ENCODE results near the gene GPATCH1. TPM values are rescaled to one million over a fixed set of nuclear protein-coding genes. Genes with fewer than 3 reads are reported as not detected.

GPATCH1 gene
- total and polyA plus RNA-seq, 2 of the 8 experiments (the other 6 are each of a cell fraction or from before 2014, with no cell fraction given) = 4.3 to 8.2 TPM

GRCh38 chr19:33176670-33177416 lies 95.9 kb downstream of the GPATCH1 start (continued):
- TF ChIP-seq ATF2 (IDR thresholded peaks at IDR 0.05; ENCODE audit: low read length) (peak; percentile 80; the same call in 1 of the 2 replicates), HDAC2 (IDR thresholded peaks at IDR 0.05; ENCODE audit: borderline replicate concordance in 1 of 2, low read depth in 2 of 2, low read length in 2 of 2) (no peak), KDM1A (IDR thresholded peaks at IDR 0.05; ENCODE audit: borderline replicate concordance, low read length) (no peak), JUN (IDR thresholded peaks at IDR 0.05; ENCODE audit: low read depth, low read length) (no peak), NANOG (IDR thresholded peaks at IDR 0.05; ENCODE audit: insufficient read depth, low read depth, low read length, poor library complexity, severe bottlenecking) (no peak), RNF2 (IDR thresholded peaks at IDR 0.05; ENCODE audit: borderline replicate concordance, low read depth, low read length, missing control alignments, poor library complexity, severe bottlenecking) (no peak), EGR1 (IDR thresholded peaks at IDR 0.05; ENCODE audit: borderline replicate concordance, low read depth, low read length) (peak; percentile 84; the same call in 1 of the 2 replicates), CBX8 (IDR thresholded peaks at IDR 0.05; ENCODE audit: borderline replicate concordance, low read depth, low read length) (no peak), FOSL1 (IDR thresholded peaks at IDR 0.05; ENCODE audit: insufficient read depth, low read depth, low read length) (no peak), POLR2AphosphoS5 (IDR thresholded peaks at IDR 0.05; ENCODE audit: low read depth, low read length) (peak; percentile 91), TCF12 (IDR thresholded peaks at IDR 0.05; ENCODE audit: low read depth, low read length) (peak; percentile 35; the same call in 1 of the 2 replicates), TAF1 (IDR thresholded peaks at IDR 0.05; ENCODE audit: low read depth, low read length) (peak; percentile 81), TBP (IDR thresholded peaks at IDR 0.05; ENCODE audit: low read depth, low read length) (peak; percentile 99), BRCA1 (IDR thresholded peaks at IDR 0.05; ENCODE audit: low read depth, low read length) (no peak), TAF7 (optimal IDR thresholded peaks at IDR 0.05; ENCODE audit: borderline replicate concordance, low read depth, low read length) (no peak), SUZ12 (IDR thresholded peaks at IDR 0.05; ENCODE audit: low read length) (no peak), EP300 (IDR thresholded peaks at IDR 0.05; ENCODE audit: borderline replicate concordance in 1 of 2, low read depth in 2 of 2, low read length in 2 of 2) (0 out of 3 replicates have a peak, but pooled peaks of 1 of the 2 experiments have one; percentile 33), SP4 (IDR thresholded peaks at IDR 0.05; ENCODE audit: low read length) (peak; percentile 55; the same call in 1 of the 2 replicates), SP2 (IDR thresholded peaks at IDR 0.05; ENCODE audit: low read length) (no peak), BACH1 (IDR thresholded peaks at IDR 0.05; ENCODE audit: low read length) (no peak), KDM4A (IDR thresholded peaks at IDR 0.05; ENCODE audit: low read depth, low read length, severe bottlenecking) (peak; percentile 61)
